Measurements from ENCODE around the gene GRAMD1A.

- TF ChIP-seq CTCF (conservative IDR thresholded peaks at IDR 0.05; ENCODE audit: low read length) (no peak), EZH2phosphoT487 (IDR thresholded peaks at IDR 0.05; ENCODE audit: borderline replicate concordance, low read depth, low read length) (no peak)
Measured at GRCh38 chr19:35074426-35075201, 74.5 kb downstream of the GRAMD1A start.
